Kidney (tissue), 14 donors: Measurements from ENCODE around the gene LIPC. TPM values are rescaled to one million over a fixed set of nuclear protein-coding genes. Genes with fewer than 3 reads are reported as not detected.

ENCODE experiments used
- DNase-seq, 5 donors: peaks; one replicate each; pipeline ENCODE4 v3.0.0-alpha.2; 2013 to 2020
- FAIRE-seq: peaks from 2 replicates; lab custom pipeline; 2012; peaks lifted over from hg19 to GRCh38; lab: Jason Lieb, UNC
- H3K27ac ChIP-seq, 2 donors: one replicate each; pipeline ENCODE4 v1.7.0; 2013; ENCODE audit warnings: low read depth in 2 of 2, low read length in 2 of 2, inconsistent platforms in 1 of 2
- H3K27me3 ChIP-seq: one replicate; pipeline ENCODE4 v1.7.1; 2013; ENCODE audit warnings: low read length, inconsistent platforms; ENCODE audit not compliant: control insufficient read depth, insufficient read depth
- H3K36me3 ChIP-seq, 3 donors: one replicate each; pipeline versions ENCODE4 v1.7.0 to v1.7.1; 2013; ENCODE audit warnings: low read length in 3 of 3, control low read depth in 1 of 3, inconsistent platforms in 1 of 3; ENCODE audit not compliant: insufficient read depth in 3 of 3, control insufficient read depth in 2 of 3
- H3K4me1 ChIP-seq, 3 donors: one replicate each; pipeline versions ENCODE4 v1.7.0 to v1.7.1; 2013; ENCODE audit warnings: low read length in 3 of 3, inconsistent platforms in 1 of 3, low read depth in 1 of 3; ENCODE audit not compliant: control insufficient read depth in 2 of 3, insufficient read depth in 2 of 3
- H3K4me3 ChIP-seq, 3 donors: one replicate each; pipeline versions ENCODE4 v1.7.0 to v1.8.1; 2013; ENCODE audit warnings: low read length in 3 of 3, control low read depth in 1 of 3, inconsistent platforms in 1 of 3
- H3K9ac ChIP-seq, 3 donors: one replicate each; pipeline versions ENCODE4 v1.7.0 to v1.7.1; 2013; ENCODE audit warnings: low read length in 3 of 3, control low read depth in 1 of 3, inconsistent platforms in 1 of 3
- H3K9me3 ChIP-seq, 3 donors: one replicate each; pipeline versions ENCODE4 v1.7.0 to v1.7.1; 2013; ENCODE audit warnings: low read length in 3 of 3, control low read depth in 1 of 3, inconsistent platforms in 1 of 3; ENCODE audit not compliant: control insufficient read depth in 2 of 3, insufficient read depth in 1 of 3
- CTCF ChIP-seq: IDR thresholded peaks from 3 replicates; pipeline ENCODE4 v1.5.1; 2012; ENCODE audit warnings: mild to moderate bottlenecking, moderate library complexity, borderline replicate concordance; ENCODE audit not compliant: insufficient read depth; ENCODE audit errors: extremely low read depth
- intact Hi-C: fragments of 100-400 bp; cut with DNase I; formaldehyde crosslinking; loops from one replicate; pipeline ENCODE4 v1.11.1; 2022
- polyA plus RNA-seq: library from polyadenylated mRNA; stranded (reverse); fragments of 350-450 nt; fragmentation: Illumina TruSeq; extraction: RNeasy Lipid Tissue Mini Kit (QIAGEN cat#74804); gene quantifications from one replicate; pipeline ENCODE4 v1.2.3, GENCODE V29; 2014; ENCODE audit warnings: low read depth, low replicate concordance; ENCODE audit not compliant: insufficient read depth
- total RNA-seq: library from RNA; stranded (reverse); fragmentation: NEBNext Ultra II Directional; extraction: Animal tissue kit (Norgen Biotek cat#: 25700); gene quantifications from one replicate; pipeline ENCODE4 v1.2.1, GENCODE V29; 2021
- donor health status: control.
- donor health status: control.
- donor health status: control.
- donor health status: control.
- donor health status: control.
- donor health status: DM: yes; HTN: yes; CAD: no.
- donor health status: Normal renal cell carcinoma (clear cell type).

Gene LIPC
- total and polyA plus RNA-seq, 2 donors from 2014 or later, result 9.9 to 21.6 TPM

DNA sequence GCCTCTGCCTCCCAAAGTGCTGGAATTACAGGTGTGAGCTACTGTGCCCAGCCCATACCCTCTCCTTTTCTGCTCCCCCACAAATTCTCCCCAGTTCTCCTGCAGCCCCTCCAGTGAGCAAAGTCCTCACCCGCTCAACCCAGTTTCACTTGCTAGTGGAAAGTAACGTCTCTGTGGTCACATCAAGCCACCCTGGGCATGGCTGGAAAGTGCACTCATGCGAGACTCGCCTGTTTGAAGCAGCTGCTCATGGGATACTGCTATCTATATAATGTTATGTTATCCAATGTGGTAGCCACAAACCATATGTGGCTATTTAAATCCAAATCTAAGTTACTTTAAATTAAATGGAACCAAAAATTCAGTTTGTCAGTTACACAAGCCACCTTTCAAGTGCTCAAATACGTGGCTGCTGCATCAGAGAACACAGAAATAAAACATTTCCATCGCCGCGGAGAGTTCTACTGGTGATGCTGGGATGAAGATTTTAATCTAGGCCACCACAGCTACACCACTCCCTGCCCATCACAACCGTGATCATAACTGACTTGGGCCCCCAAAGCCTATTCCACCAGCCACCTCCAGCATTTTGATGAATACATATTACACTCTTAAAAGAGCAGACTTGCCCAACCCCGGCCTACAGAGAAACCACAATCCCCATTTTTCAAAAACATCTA, 119.4 kb downstream of the LIPC start:
- no peaks in the 10 kb centered on the region for H3K9me3 ChIP-seq
- intact Hi-C loops, result no loop called here
- no peak overlapping the region for H3K9ac ChIP-seq
- no peaks in the 10 kb centered on the region for H3K27me3 ChIP-seq
- FAIRE-seq (no peak), DNase-seq (peak in 1 of 5 donors; percentile 23)
- H3K36me3 ChIP-seq, result no peaks in the 10 kb centered on the region
- no peak for TF ChIP-seq CTCF
- H3K4me3 ChIP-seq, result no peak overlapping the region
- H3K27ac ChIP-seq, result no peak overlapping the region
- peaks cover 0 to 13% (median 9%) of the 10 kb centered on the region in 3 donors for H3K4me1 ChIP-seq

DNA sequence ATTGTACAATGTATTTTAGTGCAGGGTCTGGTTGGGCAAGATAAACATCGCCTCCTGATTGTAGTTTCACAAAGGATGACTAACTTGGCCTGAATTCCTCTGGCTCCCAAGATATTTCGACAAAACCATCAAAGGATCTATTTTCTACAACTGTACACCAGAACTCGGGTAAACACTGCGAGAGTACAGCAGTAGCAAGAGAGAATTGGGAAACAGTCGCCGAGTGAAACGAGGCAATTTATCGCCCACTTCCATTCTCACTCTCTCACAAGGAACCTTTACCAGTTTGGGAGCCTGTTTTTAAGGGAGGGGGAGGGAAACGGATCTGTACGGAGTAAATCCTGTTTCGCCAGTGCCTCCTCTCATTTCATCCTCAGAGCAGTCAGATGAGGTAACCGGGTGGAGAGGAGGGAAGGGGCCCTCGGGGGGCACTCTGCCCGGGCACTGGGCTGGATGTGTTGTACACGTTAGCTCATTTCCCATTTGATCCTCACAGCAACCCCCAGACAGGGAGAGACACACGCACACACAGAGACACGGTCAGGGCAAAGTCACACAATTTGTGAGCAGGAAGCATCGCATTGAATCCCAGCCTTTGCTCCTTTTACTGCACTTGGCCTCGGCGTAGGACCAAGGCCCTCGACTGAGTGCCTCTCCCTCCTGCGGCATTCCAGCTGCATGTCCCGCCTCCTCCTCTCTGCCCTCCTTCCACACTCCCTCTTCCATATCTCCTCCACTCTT, 120.1 kb downstream of the LIPC start:
- Histone ChIP-seq H3K4me1 (peaks cover 0 to 8% (median 8%) of the 10 kb centered on the region in 3 donors), H3K27me3 (no peaks in the 10 kb centered on the region), H3K27ac (no peak overlapping the region), H3K9me3 (no peaks in the 10 kb centered on the region), H3K4me3 (no peak overlapping the region), H3K36me3 (no peaks in the 10 kb centered on the region), H3K9ac (no peak overlapping the region)
- DNase-seq, result peak in 4 of 5 donors; percentile 44 to 59 (median 54)
- no peak for TF ChIP-seq CTCF
- no peak for FAIRE-seq
- intact Hi-C loops, result no loop called here

- H3K4me3 ChIP-seq, result no peak overlapping the region
- peak in 2 of 5 donors; percentile 55 to 73 for DNase-seq
- H3K9ac ChIP-seq, result no peak overlapping the region
- H3K4me1 ChIP-seq, result peaks cover 0 to 4% (median under 1%) of the 10 kb centered on the region in 3 donors
- H3K27me3 ChIP-seq, result no peaks in the 10 kb centered on the region
- H3K27ac ChIP-seq, result no peak overlapping the region
- H3K36me3 ChIP-seq, result no peaks in the 10 kb centered on the region
- intact Hi-C loops, result no loop called here
- no peak for TF ChIP-seq CTCF
- H3K9me3 ChIP-seq, result no peaks in the 10 kb centered on the region
- no peak for FAIRE-seq
Measured at GRCh38 chr15:58552505-58553364, 120.9 kb downstream of the LIPC start.
